ENCODE data around the gene HTRA3.

Gene HTRA3

DNA sequence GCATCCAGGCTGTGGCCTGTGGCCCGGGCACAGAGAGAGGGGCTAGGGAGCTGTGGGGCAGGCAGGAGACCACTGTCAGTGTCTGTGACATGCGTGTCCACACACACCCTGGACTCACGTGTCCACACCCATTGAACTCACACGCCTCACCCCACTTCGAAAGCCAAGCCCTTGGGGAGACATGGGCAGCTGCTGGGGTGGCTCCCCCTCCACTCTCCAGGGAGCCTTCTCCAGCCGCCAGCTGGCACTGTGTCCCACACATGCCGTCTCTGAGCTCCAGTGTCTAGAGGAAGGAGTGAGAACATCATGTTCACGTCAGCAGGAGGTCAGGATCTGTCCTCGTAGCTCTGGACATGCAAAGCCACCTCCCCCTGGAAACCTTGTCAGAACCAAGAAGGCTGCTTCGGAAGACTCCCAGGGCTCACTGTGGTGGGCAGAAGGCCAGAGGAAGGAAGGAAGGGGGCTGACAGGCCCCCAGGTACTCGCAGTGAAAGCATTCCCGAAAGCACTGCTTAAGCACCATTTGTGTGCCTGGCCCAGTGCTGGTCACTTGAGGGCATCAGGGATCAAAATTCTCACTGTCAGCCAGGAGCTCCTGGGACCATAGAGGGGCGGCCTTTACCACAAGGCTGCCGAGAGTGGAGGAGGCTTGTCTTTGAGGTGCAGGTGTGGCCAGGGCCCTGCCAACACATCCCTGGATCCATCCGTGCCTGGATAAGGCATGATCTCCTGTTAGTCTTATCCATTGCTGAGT is 61.4 kb downstream of the HTRA3 start:
- TF ChIP-seq, protein P1, sequence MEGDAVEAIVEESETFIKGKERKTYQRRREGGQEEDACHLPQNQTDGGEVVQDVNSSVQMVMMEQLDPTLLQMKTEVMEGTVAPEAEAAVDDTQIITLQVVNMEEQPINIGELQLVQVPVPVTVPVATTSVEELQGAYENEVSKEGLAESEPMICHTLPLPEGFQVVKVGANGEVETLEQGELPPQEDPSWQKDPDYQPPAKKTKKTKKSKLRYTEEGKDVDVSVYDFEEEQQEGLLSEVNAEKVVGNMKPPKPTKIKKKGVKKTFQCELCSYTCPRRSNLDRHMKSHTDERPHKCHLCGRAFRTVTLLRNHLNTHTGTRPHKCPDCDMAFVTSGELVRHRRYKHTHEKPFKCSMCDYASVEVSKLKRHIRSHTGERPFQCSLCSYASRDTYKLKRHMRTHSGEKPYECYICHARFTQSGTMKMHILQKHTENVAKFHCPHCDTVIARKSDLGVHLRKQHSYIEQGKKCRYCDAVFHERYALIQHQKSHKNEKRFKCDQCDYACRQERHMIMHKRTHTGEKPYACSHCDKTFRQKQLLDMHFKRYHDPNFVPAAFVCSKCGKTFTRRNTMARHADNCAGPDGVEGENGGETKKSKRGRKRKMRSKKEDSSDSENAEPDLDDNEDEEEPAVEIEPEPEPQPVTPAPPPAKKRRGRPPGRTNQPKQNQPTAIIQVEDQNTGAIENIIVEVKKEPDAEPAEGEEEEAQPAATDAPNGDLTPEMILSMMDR (IDR thresholded peaks at IDR 0.05; ENCODE audit: insufficient read depth, low read length, missing control alignments): no peak
- CTCF ChIA-PET: interaction anchor here (0.9 to 1.3 kb wide), 2 partner anchors 12 to 72 kb away, joined by 3 read pairs; no protein-coding TSS in a partner anchor
- POLR2A ChIA-PET: no interaction called here
- no peak for DNase-seq (ENCODE audit: low read depth, low spot score)
- H3K4me3 ChIP-seq (ENCODE audit: low read depth, low read length): no peak overlapping the region

DNA sequence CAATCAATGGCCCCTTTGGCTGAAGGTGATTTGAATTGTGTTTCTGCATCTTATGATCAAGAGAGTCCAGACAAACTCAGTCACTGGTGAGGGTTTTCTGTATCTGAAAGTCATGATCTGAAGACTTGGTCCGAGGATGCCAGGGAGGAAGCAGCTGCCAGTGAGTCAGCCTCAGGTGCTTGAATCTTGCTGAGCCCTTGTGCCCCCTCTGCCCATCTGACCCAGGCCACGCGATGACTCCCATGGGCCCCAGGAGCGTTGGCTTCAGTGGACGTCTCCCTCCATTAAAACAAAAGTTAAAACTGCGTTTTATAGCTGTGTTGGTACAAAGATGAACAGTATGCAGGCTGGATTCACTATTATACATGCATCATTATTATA is 62.0 kb downstream of the HTRA3 start:
- no peak overlapping the region for H3K4me3 ChIP-seq (ENCODE audit: low read depth, low read length)
- DNase-seq (ENCODE audit: low read depth, low spot score): no peak
- TF ChIP-seq, protein P1 (IDR thresholded peaks at IDR 0.05; ENCODE audit: insufficient read depth, low read length, missing control alignments): no peak
- CTCF ChIA-PET: interaction anchor here (0.9 to 1.3 kb wide), 2 partner anchors 11 to 71 kb away, joined by 3 read pairs; no protein-coding TSS in a partner anchor
- POLR2A ChIA-PET: no interaction called here

DNA sequence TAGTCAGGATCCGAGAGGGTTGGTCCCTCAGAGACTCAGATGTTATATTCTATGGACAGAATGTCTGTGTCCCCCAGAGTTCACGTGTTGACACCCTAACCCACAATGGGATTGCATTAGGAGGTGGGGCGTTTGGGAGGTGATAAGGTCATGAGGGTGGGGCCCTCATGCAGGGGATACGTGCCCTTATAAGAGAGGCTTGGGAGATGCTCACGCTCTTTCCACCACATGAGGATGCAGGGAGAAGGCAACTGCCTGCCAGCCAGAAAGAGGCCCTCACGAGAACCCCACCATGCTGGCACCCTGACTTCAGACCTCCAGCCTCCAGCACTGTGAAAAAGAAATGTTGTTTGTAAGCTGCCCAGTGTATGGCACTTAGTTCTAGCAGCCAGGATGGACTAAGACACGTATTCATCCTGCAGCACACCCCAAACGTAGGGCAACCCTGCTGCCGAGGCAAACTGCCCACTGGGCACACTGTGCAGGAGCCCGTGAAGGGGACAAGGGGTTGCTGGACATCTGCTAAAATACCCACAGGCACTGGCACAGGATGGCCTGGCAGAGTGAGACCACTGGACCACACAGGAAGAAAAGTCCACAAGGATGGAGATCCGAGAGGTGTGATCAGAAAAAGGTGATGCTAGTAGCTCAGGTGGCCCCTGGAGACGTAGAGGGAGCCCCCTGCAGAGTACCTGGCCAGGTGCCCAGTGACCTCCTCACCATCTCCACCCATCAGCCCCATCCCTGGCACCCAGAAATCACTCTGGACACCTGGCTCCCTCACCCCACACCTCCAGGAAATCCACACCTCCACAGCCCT is 62.7 kb downstream of the HTRA3 start:
- CTCF ChIA-PET: no interaction called here

DNA sequence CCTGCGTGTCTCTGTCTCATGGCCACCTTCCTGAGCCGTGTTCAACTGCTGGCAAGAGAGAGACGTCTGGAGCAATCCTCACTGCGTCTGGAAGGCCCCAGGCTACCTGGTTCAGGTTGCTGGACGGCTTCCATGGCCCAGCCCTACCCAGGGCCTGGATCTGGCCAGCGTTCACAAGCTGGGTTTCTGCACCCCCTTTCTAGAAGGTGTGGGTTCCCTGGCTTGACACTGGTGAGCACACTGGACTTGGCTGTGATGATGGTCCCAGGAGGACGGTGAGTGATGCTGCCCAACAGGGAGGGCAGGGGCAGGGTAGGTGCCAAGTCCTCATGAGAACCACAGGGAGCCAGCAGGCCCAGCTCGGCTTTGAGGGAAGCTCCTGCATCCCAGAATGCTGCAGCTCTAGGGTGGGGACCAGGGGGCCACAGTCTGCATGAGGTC is 63.4 kb downstream of the HTRA3 start:
- ChIA-PET CTCF (no interaction called here), POLR2A (no interaction called here)
- TF ChIP-seq, protein P1 (IDR thresholded peaks at IDR 0.05; ENCODE audit: insufficient read depth, low read length, missing control alignments): no peak
- H3K4me3 ChIP-seq (ENCODE audit: low read depth, low read length): no peak overlapping the region
- no peak for DNase-seq (ENCODE audit: low read depth, low spot score)

More for the DNA sequence above, 62.7 kb downstream of the HTRA3 start:
- no peak overlapping the region for H3K4me3 ChIP-seq (ENCODE audit: low read depth, low read length)
- DNase-seq (ENCODE audit: low read depth, low spot score): no peak
- POLR2A ChIA-PET: no interaction called here
- TF ChIP-seq, protein P1 (IDR thresholded peaks at IDR 0.05; ENCODE audit: insufficient read depth, low read length, missing control alignments): no peak

DNA sequence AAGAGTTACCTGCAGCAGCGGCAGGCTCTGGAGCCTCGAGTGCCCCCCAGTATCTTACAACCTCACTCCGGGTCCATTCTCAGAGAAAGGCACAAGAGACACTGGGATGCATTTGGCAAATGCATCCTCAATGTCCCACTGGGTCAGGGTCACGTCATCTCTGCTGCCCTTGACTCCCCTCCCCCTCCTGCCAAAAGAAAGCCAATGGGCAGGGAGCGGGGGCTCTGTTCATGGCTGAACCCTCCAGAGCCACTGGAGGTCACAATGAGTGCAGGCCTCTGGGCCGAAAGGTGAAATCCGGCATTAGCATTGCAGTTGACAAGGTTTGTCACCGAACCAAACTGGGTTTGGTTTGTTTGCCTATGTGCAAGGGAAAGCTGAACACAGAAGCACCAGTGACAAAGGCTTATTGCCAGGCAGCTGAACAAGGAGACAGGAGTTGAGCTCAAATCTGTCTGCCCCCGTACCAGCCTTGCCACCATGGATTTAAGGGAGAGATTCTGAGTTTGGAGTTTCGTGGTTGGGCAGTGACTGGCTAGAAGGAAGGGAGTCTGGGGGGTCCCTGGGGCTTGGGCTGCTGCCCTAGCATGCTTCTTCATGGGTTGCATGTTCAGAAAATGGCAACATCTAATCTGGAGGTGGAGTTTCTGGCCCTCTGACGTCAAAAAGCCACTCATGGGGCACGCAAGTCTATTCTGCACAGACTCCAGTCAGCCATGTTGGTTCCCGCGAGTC is 64.3 kb downstream of the HTRA3 start:
- TF ChIP-seq, protein P1 (IDR thresholded peaks at IDR 0.05; ENCODE audit: insufficient read depth, low read length, missing control alignments): no peak
- DNase-seq (ENCODE audit: low read depth, low spot score): no peak
- ChIA-PET CTCF (no interaction called here), POLR2A (no interaction called here)
- H3K4me3 ChIP-seq (ENCODE audit: low read depth, low read length): no peak overlapping the region

Measured in AG04449 (cell line).